GM19438 (cell line): ENCODE results near the gene PRTFDC1.

Source experiments
- ATAC-seq: cut with Tn5 transposase; IDR thresholded peaks from one replicate; pipeline ENCODE4 v1.9.1; 2021; ENCODE audit warnings: low read depth; ENCODE audit not compliant: unreplicated experiment

PRTFDC1 gene

DNA sequence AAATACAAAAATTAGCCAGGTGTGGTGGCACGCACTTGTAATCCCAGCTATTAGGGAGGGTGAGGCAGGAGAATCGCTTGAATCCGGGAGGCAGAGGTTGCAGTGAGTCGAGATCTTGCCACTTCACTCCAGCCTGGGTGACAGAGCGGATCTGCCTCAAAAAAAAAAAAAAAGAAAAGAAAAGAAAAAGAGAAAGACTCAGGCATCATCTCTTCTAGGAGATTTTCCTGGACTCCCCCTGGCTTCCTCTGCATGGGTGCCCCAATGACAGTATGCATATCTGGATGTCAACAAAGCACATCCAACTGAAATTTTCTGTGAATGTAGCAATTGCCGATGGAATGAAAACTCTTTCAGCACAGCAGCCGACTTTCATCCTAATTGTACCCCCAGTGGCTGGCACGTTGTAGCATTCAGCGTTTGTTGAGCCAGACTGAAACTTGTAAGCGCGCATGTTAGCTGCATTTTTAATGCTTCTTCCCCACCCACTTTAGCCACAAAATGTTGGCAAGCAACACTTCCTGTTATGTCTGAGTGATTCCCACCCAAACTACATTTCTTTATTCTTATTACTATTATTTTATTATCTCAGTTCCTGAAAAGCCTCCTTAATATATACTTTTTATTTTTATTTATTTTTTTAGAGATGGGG lies 70.2 kb downstream of the PRTFDC1 start:
- no peak for ATAC-seq

- no peak for ATAC-seq
These were observed 72.5 kb downstream of the PRTFDC1 start for GRCh38 chr10:24879861-24880260.

GRCh38 chr10:24874133-24874532 lies 78.3 kb downstream of the PRTFDC1 start:
- no peak for ATAC-seq

- no peak for ATAC-seq
These were observed 79.1 kb downstream of the PRTFDC1 start for GRCh38 chr10:24873281-24873683.

- ATAC-seq, result no peak
These were observed 79.6 kb downstream of the PRTFDC1 start for GRCh38 chr10:24872790-24873182.

GRCh38 chr10:24872049-24872789 lies 80.2 kb downstream of the PRTFDC1 start:
- no peak for ATAC-seq

GRCh38 chr10:24871011-24871935 lies 81.1 kb downstream of the PRTFDC1 start:
- ATAC-seq, result no peak

- no peak for ATAC-seq
These were observed 82.9 kb downstream of the PRTFDC1 start for GRCh38 chr10:24869354-24870015.

GRCh38 chr10:24866604-24867583 lies 85.5 kb downstream of the PRTFDC1 start:
- no peak for ATAC-seq

DNA sequence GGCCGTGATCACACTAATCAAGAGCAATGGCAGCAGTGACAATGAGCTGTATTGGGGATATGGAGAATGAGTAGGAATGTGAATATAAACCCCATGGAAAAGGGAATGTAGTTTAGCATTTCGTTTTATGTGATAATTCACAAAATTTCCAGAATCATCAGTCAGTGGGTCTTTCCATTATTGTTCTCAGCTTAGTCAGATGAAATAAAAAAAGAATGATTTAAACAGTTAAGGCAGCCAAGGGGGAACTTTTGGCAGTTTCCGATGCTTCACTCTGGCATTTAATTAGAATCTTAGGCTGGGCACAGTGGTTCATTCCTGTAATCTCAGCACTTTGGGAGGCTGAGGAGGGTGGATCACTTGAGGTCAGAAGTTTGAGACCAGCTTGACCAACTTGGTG lies 86.6 kb downstream of the PRTFDC1 start:
- no peak for ATAC-seq

DNA sequence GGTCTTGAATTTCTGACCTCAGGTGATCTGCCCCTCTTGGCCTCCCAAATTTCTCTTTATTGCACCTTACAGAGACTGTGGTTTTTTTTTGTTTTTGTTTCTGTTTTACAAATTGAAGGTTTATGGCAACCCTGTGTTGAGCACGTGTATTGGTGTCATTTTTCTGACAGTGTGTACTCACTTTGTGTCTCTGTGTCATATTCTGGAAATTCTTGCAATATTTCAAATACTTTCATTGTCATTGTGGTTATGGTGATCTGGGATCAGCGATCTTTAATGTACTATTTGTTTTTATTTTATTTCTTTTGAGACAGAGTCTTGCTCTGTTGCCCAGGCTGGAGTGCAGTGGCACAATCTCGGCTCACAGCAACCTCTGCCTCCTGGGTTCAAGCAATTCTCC lies 89.8 kb downstream of the PRTFDC1 start:
- no peak for ATAC-seq

DNA sequence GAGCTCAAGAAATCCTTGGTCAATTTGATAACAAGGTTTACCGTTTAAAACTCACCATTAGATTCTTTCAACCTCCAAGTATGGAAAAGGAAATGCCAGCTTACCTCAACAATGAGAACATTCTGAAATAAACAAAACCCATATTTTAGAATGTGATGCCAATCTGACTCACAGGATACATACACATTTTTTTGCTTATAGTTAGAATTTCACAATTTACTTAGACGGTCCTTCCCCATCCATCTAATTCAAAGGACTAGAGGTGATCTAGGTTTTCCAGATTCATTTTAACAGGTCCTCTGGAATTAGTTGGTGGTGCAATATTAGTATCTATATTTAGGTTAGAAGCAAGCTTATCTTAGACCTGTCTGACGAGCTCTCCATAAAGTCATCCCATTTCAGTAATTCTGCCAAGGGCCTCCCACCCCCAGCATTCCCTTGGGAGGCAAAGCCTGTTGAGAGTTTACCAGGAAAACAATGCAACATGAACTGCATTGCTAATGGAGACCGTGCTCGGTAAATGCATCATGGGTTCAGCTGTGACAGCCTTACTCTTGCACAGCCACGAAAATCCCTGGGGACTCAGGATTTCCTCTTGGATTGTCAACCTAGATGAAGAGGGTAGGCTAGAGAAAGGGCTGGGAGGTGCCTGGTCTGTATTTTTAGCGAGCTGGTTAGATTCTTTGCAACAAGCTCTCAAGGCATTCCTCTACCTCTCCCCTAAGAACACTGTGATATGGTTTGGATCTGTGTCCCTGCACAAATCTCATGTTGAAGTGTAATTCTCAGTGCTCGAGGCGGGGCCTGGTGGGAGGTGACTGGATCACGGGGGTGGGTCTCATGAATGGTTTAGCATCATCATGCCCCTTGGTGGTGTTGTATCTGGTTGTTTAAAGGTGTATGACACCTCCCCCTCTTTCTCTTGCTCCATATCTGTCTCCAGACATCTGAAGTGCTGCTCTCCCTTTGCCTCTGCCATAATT lies 93.8 kb downstream of the PRTFDC1 start:
- ATAC-seq, result no peak

DNA sequence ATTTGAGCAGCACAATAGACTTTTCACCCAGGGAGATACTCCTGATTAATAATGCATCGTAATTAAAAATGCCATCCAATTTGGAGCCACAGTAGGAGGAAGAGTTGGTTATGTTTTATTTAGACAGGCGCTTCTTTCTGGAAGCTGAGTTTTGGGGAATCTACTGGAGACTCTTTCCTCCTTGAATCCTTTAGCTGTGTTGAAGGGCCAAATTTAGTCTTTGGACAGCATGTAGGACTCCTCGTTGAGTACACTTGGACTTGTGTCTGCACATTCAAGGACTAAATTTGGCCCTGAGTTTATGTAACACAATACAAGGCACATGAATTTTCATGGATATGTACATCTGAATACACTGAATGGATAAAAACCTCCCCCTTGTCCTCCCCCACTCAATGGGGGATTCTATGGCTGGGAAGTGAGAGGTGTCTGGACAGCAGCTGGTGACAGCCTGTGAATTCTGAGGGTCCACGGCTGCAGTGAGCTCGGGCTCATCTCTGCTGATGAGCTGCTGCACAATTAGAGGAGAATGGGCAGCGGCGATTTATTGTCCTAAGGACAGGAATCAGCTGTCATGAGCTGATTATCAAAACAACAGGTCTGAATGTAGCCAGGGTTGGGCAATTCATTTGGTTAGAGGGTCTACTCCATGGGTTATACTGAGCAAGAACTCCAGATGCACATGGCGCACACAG lies 95.2 kb downstream of the PRTFDC1 start:
- no peak for ATAC-seq

GRCh38 chr10:24854256-24854655 lies 98.2 kb downstream of the PRTFDC1 start:
- ATAC-seq, result no peak

GRCh38 chr10:24853661-24854060 lies 98.7 kb downstream of the PRTFDC1 start:
- ATAC-seq, result no peak

DNA sequence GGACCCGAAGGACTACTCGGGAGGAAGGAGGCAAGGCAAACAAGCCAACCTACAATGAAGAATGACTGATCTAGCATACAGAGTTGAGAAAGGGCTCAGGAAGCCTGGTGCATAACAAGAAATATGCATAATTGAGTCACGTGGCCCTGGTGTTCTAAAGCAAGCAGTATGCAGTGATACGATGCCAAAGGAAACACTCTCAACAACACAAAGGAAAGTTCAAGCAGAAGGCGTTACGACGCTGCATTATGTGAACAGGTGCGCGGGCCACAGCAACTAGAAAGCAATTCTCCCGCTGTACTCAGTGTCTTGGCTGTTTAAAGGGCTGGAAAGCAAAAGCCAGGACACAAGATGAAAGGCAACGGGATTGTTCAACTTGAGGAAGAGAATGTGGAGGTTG lies 100.8 kb downstream of the PRTFDC1 start:
- ATAC-seq, result no peak

GRCh38 chr10:24850727-24851296 lies 101.6 kb downstream of the PRTFDC1 start:
- ATAC-seq, result no peak
